ENCODE results near the gene PGBD2.
"Not testable (repeated sequence)": the region's sequence is repeated elsewhere in the genome, so short reads cannot be mapped to it uniquely, and the experiment has no call there.

The PGBD2 gene

DNA sequence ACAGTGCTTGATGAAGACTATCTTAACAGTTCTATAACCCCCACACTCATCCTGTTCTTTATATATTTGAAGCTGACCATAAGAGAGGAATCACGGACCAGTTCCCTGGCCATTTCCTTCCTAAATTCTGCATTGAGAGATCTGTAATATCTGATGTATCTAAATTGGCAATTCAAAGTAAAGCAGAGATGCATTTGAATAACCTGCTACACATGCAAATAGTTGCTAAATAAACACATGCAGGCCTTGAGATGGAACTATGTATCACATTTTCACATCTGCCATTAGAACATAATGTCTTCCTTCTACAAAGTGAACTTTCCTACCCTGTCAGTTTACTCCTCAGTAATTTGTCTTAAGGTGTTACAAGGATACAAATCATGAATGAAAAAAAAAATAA is 20.4 kb upstream of the PGBD2 start:
- H3K9me3 ChIP-seq = no peaks in the 10 kb centered on the region
- no peaks in the 10 kb centered on the region for H3K4me1 ChIP-seq (ENCODE audit: control insufficient read depth in 1 of 2, insufficient read depth in 1 of 2, low read depth in 1 of 2, low read length in 1 of 2)
- H3K36me3 ChIP-seq = no peaks in the 10 kb centered on the region
- TF ChIP-seq, protein P1, sequence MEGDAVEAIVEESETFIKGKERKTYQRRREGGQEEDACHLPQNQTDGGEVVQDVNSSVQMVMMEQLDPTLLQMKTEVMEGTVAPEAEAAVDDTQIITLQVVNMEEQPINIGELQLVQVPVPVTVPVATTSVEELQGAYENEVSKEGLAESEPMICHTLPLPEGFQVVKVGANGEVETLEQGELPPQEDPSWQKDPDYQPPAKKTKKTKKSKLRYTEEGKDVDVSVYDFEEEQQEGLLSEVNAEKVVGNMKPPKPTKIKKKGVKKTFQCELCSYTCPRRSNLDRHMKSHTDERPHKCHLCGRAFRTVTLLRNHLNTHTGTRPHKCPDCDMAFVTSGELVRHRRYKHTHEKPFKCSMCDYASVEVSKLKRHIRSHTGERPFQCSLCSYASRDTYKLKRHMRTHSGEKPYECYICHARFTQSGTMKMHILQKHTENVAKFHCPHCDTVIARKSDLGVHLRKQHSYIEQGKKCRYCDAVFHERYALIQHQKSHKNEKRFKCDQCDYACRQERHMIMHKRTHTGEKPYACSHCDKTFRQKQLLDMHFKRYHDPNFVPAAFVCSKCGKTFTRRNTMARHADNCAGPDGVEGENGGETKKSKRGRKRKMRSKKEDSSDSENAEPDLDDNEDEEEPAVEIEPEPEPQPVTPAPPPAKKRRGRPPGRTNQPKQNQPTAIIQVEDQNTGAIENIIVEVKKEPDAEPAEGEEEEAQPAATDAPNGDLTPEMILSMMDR (IDR thresholded peaks at IDR 0.05) = no peak
- no peaks in the 10 kb centered on the region for H3K27me3 ChIP-seq
- no peak overlapping the region for H3K4me3 ChIP-seq (ENCODE audit: low read depth in 1 of 2, low read length in 1 of 2)
- H3K27ac ChIP-seq = no peak overlapping the region

DNA sequence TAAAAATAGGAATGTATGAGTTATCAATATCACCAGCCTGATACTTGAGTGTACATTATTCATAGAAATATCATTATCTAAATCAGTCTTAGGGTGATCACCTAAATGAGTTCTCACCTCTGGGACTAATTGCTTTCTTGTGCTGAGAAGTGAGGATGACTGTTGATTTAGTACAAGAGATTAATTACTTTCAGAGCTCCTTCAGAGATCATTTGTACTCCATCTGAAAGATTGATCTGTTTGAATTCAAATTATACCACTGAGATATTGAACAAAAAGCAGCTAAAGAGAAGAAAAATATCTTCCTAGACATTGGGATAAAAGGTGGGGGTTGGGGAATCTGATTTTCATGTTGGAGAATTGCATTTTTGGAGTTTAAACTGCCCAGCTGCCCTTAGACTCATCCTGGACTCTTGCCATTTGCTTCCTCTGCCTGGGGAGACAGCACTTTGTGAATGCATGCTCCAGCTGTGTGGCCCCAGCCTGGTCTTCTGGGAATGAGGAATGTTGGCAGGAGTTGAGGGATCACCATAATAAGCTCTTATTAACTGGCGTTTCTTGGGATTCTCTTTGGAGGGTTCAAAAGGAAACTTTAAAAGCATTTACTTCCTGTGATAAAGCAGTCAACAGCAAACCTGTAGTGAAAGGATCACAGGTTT is 19.7 kb upstream of the PGBD2 start:
- TF ChIP-seq, protein P1 (IDR thresholded peaks at IDR 0.05) = no peak
- H3K36me3 ChIP-seq = no peaks in the 10 kb centered on the region
- no peak overlapping the region for H3K4me3 ChIP-seq (ENCODE audit: low read depth in 1 of 2, low read length in 1 of 2)
- no peaks in the 10 kb centered on the region for H3K9me3 ChIP-seq
- no peaks in the 10 kb centered on the region for H3K27me3 ChIP-seq
- H3K27ac ChIP-seq = no peak overlapping the region
- no peaks in the 10 kb centered on the region for H3K4me1 ChIP-seq (ENCODE audit: control insufficient read depth in 1 of 2, insufficient read depth in 1 of 2, low read depth in 1 of 2, low read length in 1 of 2)

DNA sequence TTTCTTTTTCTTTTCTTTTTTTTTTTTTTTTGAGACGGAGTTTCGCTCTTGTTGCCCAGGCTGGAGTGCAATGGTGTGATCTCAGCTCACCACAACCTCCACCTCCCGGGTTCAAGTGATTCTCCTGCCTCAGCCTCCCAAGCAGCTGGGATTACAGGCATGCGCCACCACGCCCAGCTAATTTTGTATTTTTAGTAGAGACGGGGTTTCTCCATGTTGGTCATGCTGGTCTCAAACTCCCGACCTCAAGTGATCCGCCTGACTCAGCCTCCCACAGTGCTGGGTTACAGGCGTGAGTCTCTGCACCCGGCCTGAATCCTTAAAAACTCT is 16.2 kb upstream of the PGBD2 start:
- H3K27ac ChIP-seq; H3K4me3 ChIP-seq (ENCODE audit: low read depth in 1 of 2, low read length in 1 of 2); H3K9me3 ChIP-seq; H3K4me1 ChIP-seq (ENCODE audit: control insufficient read depth in 1 of 2, insufficient read depth in 1 of 2, low read depth in 1 of 2, low read length in 1 of 2); H3K27me3 ChIP-seq; H3K36me3 ChIP-seq: not testable (repeated sequence)

DNA sequence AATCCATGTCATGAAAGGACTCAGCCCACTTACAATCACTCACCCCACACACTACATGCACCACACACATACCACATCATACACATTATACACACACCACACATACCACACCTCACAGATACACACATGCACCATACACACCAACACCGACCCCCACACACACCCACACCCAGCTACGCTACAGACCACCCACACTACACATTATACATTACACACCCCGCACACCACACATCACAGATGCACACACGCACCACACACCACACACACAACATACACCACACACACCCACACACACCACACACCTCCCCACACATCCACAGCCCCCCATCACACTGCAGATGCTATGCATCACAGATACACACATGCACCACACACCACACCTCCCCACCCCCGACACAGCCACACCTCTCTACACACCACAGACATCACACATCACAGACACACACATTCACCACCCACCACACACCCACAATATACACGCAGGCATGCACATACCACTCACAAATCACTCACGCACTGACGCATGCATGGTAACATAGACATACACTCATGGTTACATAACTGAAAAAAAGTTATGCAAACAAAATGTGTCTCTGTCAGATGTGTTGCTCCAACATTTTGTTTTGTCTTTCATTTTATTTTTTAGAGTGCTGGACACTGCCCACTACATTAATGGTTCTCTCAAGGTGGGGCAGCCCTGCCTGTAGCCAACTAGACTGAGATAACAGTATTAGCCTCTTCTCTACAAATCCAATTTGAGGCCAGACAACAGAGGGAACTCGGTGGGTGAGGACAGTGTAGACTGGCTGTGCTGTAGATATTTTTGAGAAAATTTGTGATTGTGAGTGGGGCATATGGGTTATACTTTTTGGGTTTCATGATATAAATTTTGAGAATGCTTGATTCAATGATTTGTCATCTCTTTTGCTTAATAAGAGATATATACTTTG is 15.2 kb upstream of the PGBD2 start:
- TF ChIP-seq, protein P1 (IDR thresholded peaks at IDR 0.05) = no peak
- no peaks in the 10 kb centered on the region for H3K27me3 ChIP-seq

DNA sequence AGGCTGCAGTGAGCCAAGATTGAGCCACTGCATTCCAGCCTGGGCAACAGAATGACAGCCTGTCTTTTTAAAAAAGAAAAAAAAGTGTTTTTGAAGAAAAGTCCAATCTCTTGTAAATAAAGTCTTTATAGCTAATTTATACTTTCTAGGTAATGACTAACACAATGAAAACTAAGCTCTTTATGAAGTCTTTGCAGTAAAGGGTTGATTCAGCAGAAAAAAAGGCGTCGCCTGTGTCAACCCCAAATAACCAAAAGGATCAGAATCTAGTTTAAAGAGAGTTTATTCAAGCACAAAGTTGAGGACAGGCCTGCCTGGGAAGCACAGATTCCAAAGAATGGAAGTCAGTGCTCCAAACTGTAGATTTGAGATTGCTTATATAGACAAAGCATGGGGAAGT is 14.3 kb upstream of the PGBD2 start:
- no peak overlapping the region for H3K4me3 ChIP-seq (ENCODE audit: low read depth in 1 of 2, low read length in 1 of 2)
- no peaks in the 10 kb centered on the region for H3K9me3 ChIP-seq
- no peaks in the 10 kb centered on the region for H3K4me1 ChIP-seq (ENCODE audit: control insufficient read depth in 1 of 2, insufficient read depth in 1 of 2, low read depth in 1 of 2, low read length in 1 of 2)
- no peak overlapping the region for H3K27ac ChIP-seq
- H3K27me3 ChIP-seq = no peaks in the 10 kb centered on the region
- no peaks in the 10 kb centered on the region for H3K36me3 ChIP-seq
- TF ChIP-seq, protein P1 (IDR thresholded peaks at IDR 0.05) = no peak

More for the DNA sequence above, 15.2 kb upstream of the PGBD2 start:
- Histone ChIP-seq H3K4me1 (ENCODE audit: control insufficient read depth in 1 of 2, insufficient read depth in 1 of 2, low read depth in 1 of 2, low read length in 1 of 2) (no peaks in the 10 kb centered on the region), H3K4me3 (ENCODE audit: low read depth in 1 of 2, low read length in 1 of 2) (no peak overlapping the region), H3K36me3 (no peaks in the 10 kb centered on the region), H3K9me3 (no peaks in the 10 kb centered on the region), H3K27ac (no peak overlapping the region)

DNA sequence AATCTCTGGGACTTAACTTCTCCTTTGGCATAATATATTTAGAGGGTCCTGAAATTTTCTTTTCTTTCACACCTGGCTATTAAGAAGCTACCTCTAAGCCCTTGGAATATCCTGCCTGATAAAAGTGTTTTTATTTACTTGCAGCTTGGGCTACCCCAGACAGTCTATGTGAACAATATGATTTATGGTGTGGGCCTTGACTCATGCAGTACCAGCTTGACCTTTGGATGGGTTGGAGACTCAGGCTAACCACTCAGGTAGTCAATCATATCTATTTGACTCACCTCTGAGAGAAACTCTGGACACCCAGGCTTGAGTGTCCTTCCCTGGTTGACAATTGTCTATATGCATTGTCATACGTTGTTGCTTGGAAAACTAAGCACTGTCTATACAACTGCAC is 13.4 kb upstream of the PGBD2 start:
- Histone ChIP-seq H3K27me3 (no peaks in the 10 kb centered on the region), H3K4me3 (ENCODE audit: low read depth in 1 of 2, low read length in 1 of 2) (no peak overlapping the region), H3K36me3 (no peaks in the 10 kb centered on the region), H3K27ac (no peak overlapping the region), H3K9me3 (no peaks in the 10 kb centered on the region), H3K4me1 (ENCODE audit: control insufficient read depth in 1 of 2, insufficient read depth in 1 of 2, low read depth in 1 of 2, low read length in 1 of 2) (no peaks in the 10 kb centered on the region)
- TF ChIP-seq, protein P1 (IDR thresholded peaks at IDR 0.05) = no peak

Measured in neutrophil (primary cell).